Neuronal stem cell (in vitro differentiated cells): ENCODE measurements around the gene ELOF1.
A peak's percentile ranks its signal among the peaks of the same experiment; 100 is the strongest.

Source experiments
- DNase-seq: peaks from one replicate; pipeline ENCODE4 v3.0.0-alpha.2; 2013; ENCODE audit warnings: low spot score
- H2AFZ ChIP-seq: one replicate; pipeline ENCODE4 v1.6.1; 2013; ENCODE audit warnings: mild to moderate bottlenecking, low read length, inconsistent platforms
- H2AK5ac ChIP-seq: 2 replicates; pipeline ENCODE4 v1.6.1; 2013; ENCODE audit warnings: low read depth, mild to moderate bottlenecking, inconsistent platforms, low read length, moderate library complexity, mixed read lengths
- H2BK120ac ChIP-seq: 2 replicates; pipeline ENCODE4 v1.6.1; 2013; ENCODE audit warnings: low read depth, mild to moderate bottlenecking, inconsistent platforms, low read length, moderate library complexity, mixed read lengths
- H2BK12ac ChIP-seq: one replicate; pipeline ENCODE4 v1.6.1; 2013; ENCODE audit warnings: low read length, inconsistent platforms
- H2BK15ac ChIP-seq: 2 replicates; pipeline ENCODE4 v1.6.1; 2013; ENCODE audit warnings: mild to moderate bottlenecking, low read length, inconsistent platforms, mixed read lengths
- H2BK5ac ChIP-seq: one replicate; pipeline ENCODE4 v1.6.1; 2013; ENCODE audit warnings: inconsistent platforms, mild to moderate bottlenecking, low read length, moderate library complexity
- H3K14ac ChIP-seq: one replicate; pipeline ENCODE4 v1.6.1; 2013; ENCODE audit warnings: low read length, inconsistent platforms
- H3K18ac ChIP-seq: 2 replicates; pipeline ENCODE4 v1.6.1; 2013; ENCODE audit warnings: low read length, inconsistent platforms
- H3K23ac ChIP-seq: 2 replicates; pipeline ENCODE4 v1.6.1; 2013; ENCODE audit warnings: low read depth, mild to moderate bottlenecking, mixed read lengths, low read length, inconsistent platforms; ENCODE audit not compliant: poor library complexity
- H3K27ac ChIP-seq: replicated peaks from 3 replicates; pipeline ENCODE4 v1.5.1; 2013; ENCODE audit warnings: low read length, inconsistent platforms
- H3K27me3 ChIP-seq, 3 experiments: 2 replicates each; pipeline ENCODE4 v1.6.1; 2013; ENCODE audit warnings: low read length in 3 of 3, mild to moderate bottlenecking in 2 of 3, inconsistent platforms in 1 of 3, low read depth in 1 of 3, mixed read lengths in 1 of 3, moderate library complexity in 1 of 3; ENCODE audit not compliant: control insufficient read depth in 3 of 3, insufficient read depth in 3 of 3
- H3K36me3 ChIP-seq, 2 donors: replicated peaks in 1 of 2; 2 replicates each; pipeline ENCODE4 v1.6.1; 2013; ENCODE audit warnings: low read length in 2 of 2; ENCODE audit not compliant: control insufficient read depth in 2 of 2, insufficient read depth in 2 of 2
- H3K4ac ChIP-seq: 2 replicates; pipeline ENCODE4 v1.6.1; 2013; ENCODE audit warnings: inconsistent platforms, mild to moderate bottlenecking, low read length, moderate library complexity
- H3K4me1 ChIP-seq, 2 donors: 1 replicate in 1 of 2; 2 replicates in 1 of 2; pipeline ENCODE4 v1.6.1; 2013; ENCODE audit warnings: low read length in 2 of 2, low read depth in 1 of 2; ENCODE audit not compliant: control insufficient read depth in 2 of 2, insufficient read depth in 1 of 2
- H3K4me2 ChIP-seq: one replicate; pipeline ENCODE4 v1.6.1; 2013; ENCODE audit warnings: mild to moderate bottlenecking, low read length, inconsistent platforms; ENCODE audit not compliant: insufficient read depth, poor library complexity, severe bottlenecking
- H3K4me3 ChIP-seq, 2 donors: 2 replicates each; pipeline ENCODE4 v1.5.1; 2013; ENCODE audit warnings: low read length in 2 of 2, mild to moderate bottlenecking in 2 of 2, inconsistent platforms in 1 of 2, moderate library complexity in 1 of 2
- H3K79me1 ChIP-seq: one replicate; pipeline ENCODE4 v1.6.1; 2013; ENCODE audit warnings: low read depth, mild to moderate bottlenecking, inconsistent platforms, low read length, moderate library complexity
- H3K9ac ChIP-seq: one replicate; pipeline ENCODE4 v1.6.1; 2013; ENCODE audit warnings: mild to moderate bottlenecking, low read depth, low read length, inconsistent platforms; ENCODE audit not compliant: poor library complexity
- H3K9me3 ChIP-seq, 2 donors: replicated peaks in 1 of 2; 2 replicates each; pipeline versions ENCODE3 to v1.6.1; 2013; ENCODE audit warnings: low read length in 2 of 2, mild to moderate bottlenecking in 2 of 2, inconsistent platforms in 1 of 2, low read depth in 1 of 2, mixed read lengths in 1 of 2, moderate library complexity in 1 of 2; ENCODE audit not compliant: control insufficient read depth in 2 of 2, insufficient read depth in 1 of 2
- H4K8ac ChIP-seq: one replicate; pipeline ENCODE4 v1.6.1; 2013; ENCODE audit warnings: low read depth, mild to moderate bottlenecking, inconsistent platforms, low read length, moderate library complexity
- H4K91ac ChIP-seq: one replicate; pipeline ENCODE4 v1.6.1; 2013; ENCODE audit warnings: low read length, low read depth, mild to moderate bottlenecking, inconsistent platforms; ENCODE audit not compliant: poor library complexity
- WGBS, 2 donors: extraction: QIAGEN DNeasy Blood & Tissue Kit; methylation state at CpG; one replicate each; pipeline ENCODE4 v1.1.7; 2013; ENCODE audit warnings: missing lambda C conversion rate in 2 of 2, mixed read lengths in 1 of 2; ENCODE audit not compliant: insufficient read length in 2 of 2, insufficient replicate concordance in 1 of 2; ENCODE audit errors: extremely low coverage in 2 of 2; 5-methylcytosine and 5-hydroxymethylcytosine counted together

ELOF1 gene

GRCh38 chr19:11598103-11598483, 39.1 kb upstream of the ELOF1 start:
- H3K79me1 ChIP-seq: peaks cover 9% of the 10 kb centered on the region
- no CpG with 5 or more reads among the region's 10 CpGs for WGBS, 2 donors
- no peak overlapping the region for H4K91ac ChIP-seq
- H2BK5ac ChIP-seq: no peak overlapping the region
- H3K4me2 ChIP-seq: peak overlapping the region; percentile 71
- H3K27ac ChIP-seq: no peak overlapping the region
- H4K8ac ChIP-seq: no peak overlapping the region
- no peak overlapping the region for H2BK15ac ChIP-seq
- H3K4me3 ChIP-seq: peak overlapping the region; percentile 93 to 95
- DNase-seq: no peak
- H2AK5ac ChIP-seq: peak overlapping the region; percentile 93
- H3K27me3 ChIP-seq: no peaks in the 10 kb centered on the region
- H2BK120ac ChIP-seq: no peak overlapping the region
- H3K18ac ChIP-seq: no peak overlapping the region
- no peak overlapping the region for H3K14ac ChIP-seq
- H2AFZ ChIP-seq: peak overlapping the region; percentile 92
- peaks cover 4 to 46% of the 10 kb centered on the region in 2 donors for H3K36me3 ChIP-seq
- H3K4ac ChIP-seq: no peak overlapping the region
- H3K4me1 ChIP-seq: no peaks in the 10 kb centered on the region
- H3K9ac ChIP-seq: peak overlapping the region; percentile 99
- H3K23ac ChIP-seq: no peak overlapping the region
- no peak overlapping the region for H2BK12ac ChIP-seq
- peaks cover 7 to 56% of the 10 kb centered on the region in 2 donors for H3K9me3 ChIP-seq

GRCh38 chr19:11597202-11598102, 38.4 kb upstream of the ELOF1 start, which contains the start of gene ZNF627:
ZNF627 (plus strand) TSS chr19:11597483; CDS start chr19:11597628, 145 bp downstream.
- no peak within 1 kb of the TSS for H2BK12ac ChIP-seq
- peak within 1 kb of the TSS; percentile 94 for H2AK5ac ChIP-seq
- H3K79me1 ChIP-seq: peaks cover 7% of the 10 kb centered on the region
- H4K91ac ChIP-seq: peak within 1 kb of the TSS; percentile 100
- WGBS, 2 donors: no CpG with 5 or more reads among the region's 67 CpGs
- peak within 1 kb of the TSS; percentile 86 for H3K27ac ChIP-seq
- DNase-seq: peak; percentile 97
- H3K18ac ChIP-seq: peak within 1 kb of the TSS; percentile 100
- H3K9me3 ChIP-seq: peaks cover 5 to 49% of the 10 kb centered on the region in 2 donors
- peak within 1 kb of the TSS; percentile 71 for H3K4me2 ChIP-seq
- H3K23ac ChIP-seq: peak within 1 kb of the TSS; percentile 99
- H3K9ac ChIP-seq: peak within 1 kb of the TSS; percentile 99
- H2BK5ac ChIP-seq: peak within 1 kb of the TSS; percentile 99
- H2AFZ ChIP-seq: peak within 1 kb of the TSS; percentile 92
- H3K14ac ChIP-seq: peak within 1 kb of the TSS; percentile 95
- H4K8ac ChIP-seq: peak within 1 kb of the TSS; percentile 93
- H3K4me3 ChIP-seq: peak within 1 kb of the TSS; percentile 93 to 95
- H3K36me3 ChIP-seq: peaks cover 2 to 39% of the 10 kb centered on the region in 2 donors
- H3K4ac ChIP-seq: no peak within 1 kb of the TSS
- H3K4me1 ChIP-seq: no peaks in the 10 kb centered on the region
- H3K27me3 ChIP-seq: no peaks in the 10 kb centered on the region
- H2BK15ac ChIP-seq: peak within 1 kb of the TSS; percentile 86
- peak within 1 kb of the TSS; percentile 96 for H2BK120ac ChIP-seq

GRCh38 chr19:11596156-11596555, 37.1 kb upstream of the ELOF1 start:
- H3K4me2 ChIP-seq: no peak overlapping the region
- peaks cover 2 to 39% of the 10 kb centered on the region in 2 donors for H3K9me3 ChIP-seq
- H2BK15ac ChIP-seq: no peak overlapping the region
- no peak overlapping the region for H3K4me3 ChIP-seq
- no peak overlapping the region for H3K14ac ChIP-seq
- peaks cover 2 to 28% of the 10 kb centered on the region in 2 donors for H3K36me3 ChIP-seq
- DNase-seq: no peak
- H2BK120ac ChIP-seq: no peak overlapping the region
- H2AK5ac ChIP-seq: peak overlapping the region; percentile 94
- H3K27me3 ChIP-seq: no peaks in the 10 kb centered on the region
- no peak overlapping the region for H2AFZ ChIP-seq
- H3K23ac ChIP-seq: no peak overlapping the region
- no CpG with 5 or more reads among the region's 10 CpGs for WGBS, 2 donors
- H4K91ac ChIP-seq: no peak overlapping the region
- no peak overlapping the region for H2BK5ac ChIP-seq
- H3K4ac ChIP-seq: peak overlapping the region; percentile 67
- H4K8ac ChIP-seq: peak overlapping the region; percentile 72
- no peak overlapping the region for H2BK12ac ChIP-seq
- peak overlapping the region; percentile 59 for H3K18ac ChIP-seq
- H3K79me1 ChIP-seq: peaks cover 3% of the 10 kb centered on the region
- H3K9ac ChIP-seq: no peak overlapping the region
- H3K27ac ChIP-seq: no peak overlapping the region
- H3K4me1 ChIP-seq: no peaks in the 10 kb centered on the region

GRCh38 chr19:11594084-11594483, 35.1 kb upstream of the ELOF1 start:
- no peak overlapping the region for H3K4me3 ChIP-seq
- H3K9ac ChIP-seq: no peak overlapping the region
- H2BK12ac ChIP-seq: no peak overlapping the region
- no peak overlapping the region for H3K23ac ChIP-seq
- no peak overlapping the region for H4K8ac ChIP-seq
- H3K4ac ChIP-seq: no peak overlapping the region
- H2BK120ac ChIP-seq: no peak overlapping the region
- H4K91ac ChIP-seq: no peak overlapping the region
- no peak overlapping the region for H2AK5ac ChIP-seq
- no peaks in the 10 kb centered on the region for H3K27me3 ChIP-seq
- H3K79me1 ChIP-seq: peaks cover 2% of the 10 kb centered on the region
- H3K4me1 ChIP-seq: no peaks in the 10 kb centered on the region
- H2AFZ ChIP-seq: no peak overlapping the region
- no peak for DNase-seq
- H3K36me3 ChIP-seq: peaks cover 0 to 9% of the 10 kb centered on the region in 2 donors
- no CpG with 5 or more reads among the region's 4 CpGs for WGBS, 2 donors
- H2BK5ac ChIP-seq: no peak overlapping the region
- no peak overlapping the region for H3K18ac ChIP-seq
- no peak overlapping the region for H3K27ac ChIP-seq
- H3K4me2 ChIP-seq: no peak overlapping the region
- H3K9me3 ChIP-seq: peaks cover 0 to 19% of the 10 kb centered on the region in 2 donors
- H2BK15ac ChIP-seq: no peak overlapping the region
- H3K14ac ChIP-seq: no peak overlapping the region
